Measurements from ENCODE around the gene KRT15.
A peak's percentile ranks its signal among the peaks of the same experiment; 100 is the strongest.

KRT15 gene

GRCh38 chr17:41496803-41497484, 21.7 kb downstream of the KRT15 start:
- Mint-ChIP-seq H3K4me1 (peaks cover 7% of the 10 kb centered on the region), H3K27me3 (peaks cover 22% of the 10 kb centered on the region), H3K4me3 (no peak overlapping the region), H3K27ac (peak overlapping the region; percentile 43), H3K36me3 (no peaks in the 10 kb centered on the region), H3K9me3 (no peaks in the 10 kb centered on the region)
- CTCF ChIA-PET: interaction anchor here (1.0 to 2.6 kb wide), 9 partner anchors 9 to 587 kb away, joined by 3 to 11 read pairs (median 5); no protein-coding TSS in a partner anchor
- DNase-seq: peak; percentile 84

- H3K4me3 Mint-ChIP-seq: no peak overlapping the region
- peaks cover 15% of the 10 kb centered on the region for H3K27me3 Mint-ChIP-seq
- peaks cover 10% of the 10 kb centered on the region for H3K4me1 Mint-ChIP-seq
- DNase-seq: no peak
- H3K9me3 Mint-ChIP-seq: no peaks in the 10 kb centered on the region
- H3K36me3 Mint-ChIP-seq: no peaks in the 10 kb centered on the region
- CTCF ChIA-PET: interaction anchor here (1.0 to 2.6 kb wide), 7 partner anchors 10 to 585 kb away, joined by 3 to 11 read pairs (median 6); no protein-coding TSS in a partner anchor
- no peak overlapping the region for H3K27ac Mint-ChIP-seq
These were observed 24.2 kb downstream of the KRT15 start for GRCh38 chr17:41494524-41494923.

GRCh38 chr17:41492771-41493170, 25.9 kb downstream of the KRT15 start:
- Mint-ChIP-seq H3K27ac (no peak overlapping the region), H3K27me3 (peaks cover 16% of the 10 kb centered on the region), H3K4me3 (no peak overlapping the region), H3K9me3 (no peaks in the 10 kb centered on the region), H3K36me3 (no peaks in the 10 kb centered on the region), H3K4me1 (peaks cover 10% of the 10 kb centered on the region)
- CTCF ChIA-PET: no interaction called here
- no peak for DNase-seq

GRCh38 chr17:41492351-41492750, 26.3 kb downstream of the KRT15 start:
- H3K4me1 Mint-ChIP-seq: peaks cover 10% of the 10 kb centered on the region
- H3K36me3 Mint-ChIP-seq: no peaks in the 10 kb centered on the region
- no peak for DNase-seq
- no peak overlapping the region for H3K27ac Mint-ChIP-seq
- H3K27me3 Mint-ChIP-seq: peaks cover 16% of the 10 kb centered on the region
- H3K9me3 Mint-ChIP-seq: no peaks in the 10 kb centered on the region
- CTCF ChIA-PET: no interaction called here
- no peak overlapping the region for H3K4me3 Mint-ChIP-seq

- peaks cover 19% of the 10 kb centered on the region for H3K27me3 Mint-ChIP-seq
- H3K27ac Mint-ChIP-seq: no peak overlapping the region
- peaks cover 3% of the 10 kb centered on the region for H3K4me1 Mint-ChIP-seq
- CTCF ChIA-PET: interaction anchor here (0.7 kb wide), 1 partner anchor 171 kb away, joined by 3 read pairs; no protein-coding TSS in a partner anchor
- no peaks in the 10 kb centered on the region for H3K36me3 Mint-ChIP-seq
- no peak overlapping the region for H3K4me3 Mint-ChIP-seq
- no peak for DNase-seq
- H3K9me3 Mint-ChIP-seq: no peaks in the 10 kb centered on the region
These were observed 27.2 kb downstream of the KRT15 start for GRCh38 chr17:41491476-41491875.

GRCh38 chr17:41490000-41490990, 28.4 kb downstream of the KRT15 start:
- no peak for DNase-seq
- H3K27me3 Mint-ChIP-seq: peaks cover 19% of the 10 kb centered on the region
- H3K36me3 Mint-ChIP-seq: no peaks in the 10 kb centered on the region
- CTCF ChIA-PET: interaction anchor here (0.7 kb wide), 1 partner anchor 173 kb away, joined by 3 read pairs; no protein-coding TSS in a partner anchor
- no peaks in the 10 kb centered on the region for H3K9me3 Mint-ChIP-seq
- peaks cover 3% of the 10 kb centered on the region for H3K4me1 Mint-ChIP-seq
- no peak overlapping the region for H3K27ac Mint-ChIP-seq
- no peak overlapping the region for H3K4me3 Mint-ChIP-seq

GRCh38 chr17:41489531-41489930, 29.2 kb downstream of the KRT15 start, which contains the start of gene KRT36:
TSS of gene KRT36 (minus strand) at chr17:41489910. CDS start at chr17:41489864, 46 bp downstream.
- H3K4me3 Mint-ChIP-seq: no peak within 1 kb of the TSS
- CTCF ChIA-PET: no interaction called here

GRCh38 chr17:41486809-41487530, 31.7 kb downstream of the KRT15 start:
- CTCF ChIA-PET: interaction anchor here (1.0 to 3.0 kb wide), 5 partner anchors 11 to 176 kb away, joined by 3 to 16 read pairs (median 6); no protein-coding TSS in a partner anchor
- Mint-ChIP-seq H3K27me3 (peaks cover 7% of the 10 kb centered on the region), H3K4me3 (no peak overlapping the region), H3K9me3 (no peaks in the 10 kb centered on the region), H3K27ac (no peak overlapping the region), H3K4me1 (peaks cover 3% of the 10 kb centered on the region), H3K36me3 (no peaks in the 10 kb centered on the region)
- DNase-seq: peak; percentile 54

More at GRCh38 chr17:41489531-41489930, 29.2 kb downstream of the KRT15 start, which contains the start of gene KRT36:
- Mint-ChIP-seq H3K27me3 (peaks cover 19% of the 10 kb centered on the region), H3K4me1 (peaks cover 3% of the 10 kb centered on the region), H3K9me3 (no peaks in the 10 kb centered on the region), H3K36me3 (no peaks in the 10 kb centered on the region), H3K27ac (no peak within 1 kb of the TSS)
- DNase-seq: no peak

- Mint-ChIP-seq H3K36me3 (no peaks in the 10 kb centered on the region), H3K4me1 (peaks cover 3% of the 10 kb centered on the region), H3K27ac (no peak overlapping the region), H3K9me3 (no peaks in the 10 kb centered on the region), H3K4me3 (no peak overlapping the region), H3K27me3 (peaks cover 9% of the 10 kb centered on the region)
- CTCF ChIA-PET: interaction anchor here (1.0 to 3.0 kb wide), 5 partner anchors 11 to 177 kb away, joined by 3 to 16 read pairs (median 6); no protein-coding TSS in a partner anchor
- no peak for DNase-seq
These were observed 32.4 kb downstream of the KRT15 start for GRCh38 chr17:41486316-41486715.

GRCh38 chr17:41484920-41485904, 33.5 kb downstream of the KRT15 start:
- H3K36me3 Mint-ChIP-seq: no peaks in the 10 kb centered on the region
- CTCF ChIA-PET: interaction anchor here (1.3 to 2.3 kb wide), 4 partner anchors 10 to 163 kb away, joined by 4 to 7 read pairs (median 6); no protein-coding TSS in a partner anchor
- peaks cover 3% of the 10 kb centered on the region for H3K4me1 Mint-ChIP-seq
- peak overlapping the region; percentile 42 for H3K27ac Mint-ChIP-seq
- no peaks in the 10 kb centered on the region for H3K9me3 Mint-ChIP-seq
- no peak overlapping the region for H3K4me3 Mint-ChIP-seq
- DNase-seq: no peak
- H3K27me3 Mint-ChIP-seq: peaks cover 11% of the 10 kb centered on the region

- H3K27ac Mint-ChIP-seq: no peak overlapping the region
- no peaks in the 10 kb centered on the region for H3K36me3 Mint-ChIP-seq
- no peak overlapping the region for H3K4me3 Mint-ChIP-seq
- no peak for DNase-seq
- CTCF ChIA-PET: interaction anchor here (1.0 to 2.3 kb wide), 4 partner anchors 11 to 179 kb away, joined by 3 to 7 read pairs (median 4); no protein-coding TSS in a partner anchor
- peaks cover 11% of the 10 kb centered on the region for H3K27me3 Mint-ChIP-seq
- H3K4me1 Mint-ChIP-seq: no peaks in the 10 kb centered on the region
- H3K9me3 Mint-ChIP-seq: no peaks in the 10 kb centered on the region
These were observed 34.5 kb downstream of the KRT15 start for GRCh38 chr17:41483991-41484826.

GRCh38 chr17:41483531-41483930, 35.2 kb downstream of the KRT15 start:
- Mint-ChIP-seq H3K27ac (no peak overlapping the region), H3K4me3 (no peak overlapping the region), H3K9me3 (no peaks in the 10 kb centered on the region), H3K4me1 (no peaks in the 10 kb centered on the region), H3K36me3 (no peaks in the 10 kb centered on the region), H3K27me3 (peaks cover 11% of the 10 kb centered on the region)
- CTCF ChIA-PET: interaction anchor here (1.0 to 2.3 kb wide), 3 partner anchors 11 to 180 kb away, joined by 3 to 7 read pairs (median 4); no protein-coding TSS in a partner anchor
- DNase-seq: no peak

Data from activated naive CD4-positive, alpha-beta T cell treated with anti-CD3 and anti-CD28 coated beads, Interleukin-2, amount 10 ng/mL, durations not matched to agents 7 days and 5 days (primary cell).